Hepatocyte (in vitro differentiated cells): ENCODE results near the gene PSMD8. TPM values are rescaled to one million over a fixed set of nuclear protein-coding genes. Genes with fewer than 3 reads are reported as not detected.

Experiments used
- DNase-seq: peaks from one replicate; pipeline ENCODE4 v3.0.0-alpha.2; 2016; ENCODE audit warnings: low spot score
- H2AFZ ChIP-seq: fragments of 200-600 bp; sonication (generic); 2 replicates; pipeline ENCODE4 v1.6.0; 2016; ENCODE audit warnings: antibody characterized with exemption, mild to moderate bottlenecking
- H3K27ac ChIP-seq: fragments of 200-600 bp; sonication (generic); 2 replicates; pipeline ENCODE4 v1.5.1; 2016; ENCODE audit warnings: mild to moderate bottlenecking
- H3K27me3 ChIP-seq: fragments of 200-600 bp; sonication (generic); 2 replicates; pipeline ENCODE4 v1.6.1; 2016
- H3K36me3 ChIP-seq: fragments of 200-600 bp; sonication (generic); replicated peaks from 2 replicates; pipeline ENCODE4 v1.5.1; 2016; ENCODE audit warnings: low read depth; ENCODE audit not compliant: insufficient read depth
- H3K4me1 ChIP-seq: fragments of 200-600 bp; sonication (generic); 2 replicates; pipeline ENCODE4 v1.5.1; 2016; ENCODE audit warnings: mild to moderate bottlenecking, moderate library complexity; ENCODE audit not compliant: insufficient read depth
- H3K4me2 ChIP-seq: fragments of 200-600 bp; sonication (generic); 2 replicates; pipeline ENCODE4 v1.6.0; 2016
- H3K4me3 ChIP-seq: fragments of 200-600 bp; sonication (generic); 2 replicates; pipeline ENCODE4 v1.5.1; 2016; ENCODE audit warnings: mild to moderate bottlenecking
- H3K79me2 ChIP-seq: fragments of 200-600 bp; sonication (generic); 2 replicates; pipeline ENCODE4 v1.6.0; 2017; ENCODE audit warnings: mild to moderate bottlenecking
- H3K9me2 ChIP-seq: fragments of 200-600 bp; sonication (generic); replicated peaks from 2 replicates; pipeline ENCODE4 v1.6.0; 2017; ENCODE audit warnings: mild to moderate bottlenecking; ENCODE audit not compliant: insufficient read depth
- H3K9me3 ChIP-seq: fragments of 200-600 bp; sonication (generic); 2 replicates; pipeline ENCODE4 v1.5.1; 2016; ENCODE audit warnings: low read depth, mild to moderate bottlenecking
- H4K20me1 ChIP-seq: fragments of 200-600 bp; sonication (generic); 2 replicates; pipeline ENCODE4 v1.6.0; 2016; ENCODE audit warnings: mild to moderate bottlenecking; ENCODE audit not compliant: insufficient read depth, poor library complexity, severe bottlenecking
- EZH2 ChIP-seq: fragments of 200-600 bp; sonication (generic); IDR thresholded peaks from 2 replicates; pipeline ENCODE4 v1.6.1; 2016; ENCODE audit warnings: antibody characterized with exemption, mild to moderate bottlenecking, borderline replicate concordance
- EZH2phosphoT487 ChIP-seq: fragments of 200-600 bp; sonication (generic); IDR thresholded peaks from one replicate; pipeline ENCODE4 v1.6.1; 2018; ENCODE audit warnings: antibody characterized with exemption, mild to moderate bottlenecking, low read depth, moderate library complexity; ENCODE audit not compliant: unreplicated experiment, severe bottlenecking
- WGBS: methylation state at CpG from one replicate; pipeline ENCODE4 v1.1.6; 2016; ENCODE audit warnings: low lambda C conversion rate; ENCODE audit errors: missing lambda C conversion rate; 5-methylcytosine and 5-hydroxymethylcytosine counted together
- polyA plus RNA-seq: library from polyadenylated mRNA; unstranded; fragments of >200 nt; fragmentation: Nextera tagmentation; extraction: Ambion mirVana; gene quantifications from 2 replicates; pipeline ENCODE4 v1.2.1, GENCODE V29; 2016
- total RNA-seq: library from RNA; depleted of rRNA; stranded (reverse); fragments of >200 nt; gene quantifications from 2 replicates; pipeline ENCODE4 v1.2.3, GENCODE V29; 2014
- TF ChIP-seq, protein P1 (sequence below): fragments of 200-600 bp; sonication (generic); IDR thresholded peaks from 2 replicates; pipeline ENCODE4 v1.5.1; 2016; ENCODE audit warnings: antibody characterized with exemption, mild to moderate bottlenecking; ENCODE audit not compliant: poor library complexity

Gene PSMD8
- total and polyA plus RNA-seq, 2 experiments from 2014 or later: 250 to 278 TPM

DNA sequence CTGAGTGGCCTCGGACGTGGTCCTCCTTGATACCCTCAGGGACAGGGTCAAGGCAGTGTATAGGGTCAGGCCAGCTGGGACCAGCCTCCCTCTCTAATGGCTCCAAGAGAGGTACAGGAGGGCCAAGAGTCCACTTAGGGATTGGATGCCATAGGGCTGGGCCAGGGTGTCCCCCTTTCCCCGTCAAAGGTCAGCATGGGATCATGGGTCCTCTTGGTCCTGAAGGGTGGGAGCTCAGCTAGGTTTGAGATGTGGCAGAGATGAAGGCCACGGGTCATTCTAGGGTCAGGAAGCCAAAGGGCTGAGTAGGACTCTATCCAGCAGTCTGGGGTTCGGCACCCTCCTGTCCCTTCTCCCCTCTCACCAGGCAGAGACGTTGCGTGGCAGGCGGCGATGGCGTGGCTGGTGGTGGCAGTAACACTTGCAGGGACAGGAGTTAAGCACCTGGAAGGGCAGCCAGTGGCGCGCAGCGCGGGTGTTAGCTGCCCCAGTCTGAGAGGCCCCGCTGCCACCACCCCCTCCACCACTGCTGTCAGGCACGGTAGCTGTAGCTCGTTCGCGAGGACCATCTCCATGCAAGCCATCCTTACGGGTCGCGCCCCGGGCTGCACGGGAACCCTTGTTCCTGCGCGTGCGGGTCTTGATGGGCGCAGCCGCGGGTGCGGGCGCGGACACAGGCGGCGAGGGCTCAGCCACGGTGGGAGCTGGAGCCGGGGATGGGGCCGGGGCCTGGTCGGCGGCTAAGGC, 10.9 kb downstream of the PSMD8 start:
- TF ChIP-seq EZH2phosphoT487 (no peak), EZH2 (no peak)
- TF ChIP-seq, protein P1, sequence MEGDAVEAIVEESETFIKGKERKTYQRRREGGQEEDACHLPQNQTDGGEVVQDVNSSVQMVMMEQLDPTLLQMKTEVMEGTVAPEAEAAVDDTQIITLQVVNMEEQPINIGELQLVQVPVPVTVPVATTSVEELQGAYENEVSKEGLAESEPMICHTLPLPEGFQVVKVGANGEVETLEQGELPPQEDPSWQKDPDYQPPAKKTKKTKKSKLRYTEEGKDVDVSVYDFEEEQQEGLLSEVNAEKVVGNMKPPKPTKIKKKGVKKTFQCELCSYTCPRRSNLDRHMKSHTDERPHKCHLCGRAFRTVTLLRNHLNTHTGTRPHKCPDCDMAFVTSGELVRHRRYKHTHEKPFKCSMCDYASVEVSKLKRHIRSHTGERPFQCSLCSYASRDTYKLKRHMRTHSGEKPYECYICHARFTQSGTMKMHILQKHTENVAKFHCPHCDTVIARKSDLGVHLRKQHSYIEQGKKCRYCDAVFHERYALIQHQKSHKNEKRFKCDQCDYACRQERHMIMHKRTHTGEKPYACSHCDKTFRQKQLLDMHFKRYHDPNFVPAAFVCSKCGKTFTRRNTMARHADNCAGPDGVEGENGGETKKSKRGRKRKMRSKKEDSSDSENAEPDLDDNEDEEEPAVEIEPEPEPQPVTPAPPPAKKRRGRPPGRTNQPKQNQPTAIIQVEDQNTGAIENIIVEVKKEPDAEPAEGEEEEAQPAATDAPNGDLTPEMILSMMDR: no peak
- Histone ChIP-seq H3K79me2 (no peaks in the 10 kb centered on the region), H3K9me3 (no peaks in the 10 kb centered on the region), H3K36me3 (no peaks in the 10 kb centered on the region), H3K27me3 (no peaks in the 10 kb centered on the region), H3K4me1 (peaks cover 12% of the 10 kb centered on the region), H3K4me3 (no peak overlapping the region), H3K9me2 (no peaks in the 10 kb centered on the region), H3K27ac (no peak overlapping the region), H3K4me2 (no peak overlapping the region), H4K20me1 (no peaks in the 10 kb centered on the region), H2AFZ (no peak overlapping the region)
- no peak for DNase-seq
- WGBS: 90% methylated on average over 32 of the region's 40 CpGs

DNA sequence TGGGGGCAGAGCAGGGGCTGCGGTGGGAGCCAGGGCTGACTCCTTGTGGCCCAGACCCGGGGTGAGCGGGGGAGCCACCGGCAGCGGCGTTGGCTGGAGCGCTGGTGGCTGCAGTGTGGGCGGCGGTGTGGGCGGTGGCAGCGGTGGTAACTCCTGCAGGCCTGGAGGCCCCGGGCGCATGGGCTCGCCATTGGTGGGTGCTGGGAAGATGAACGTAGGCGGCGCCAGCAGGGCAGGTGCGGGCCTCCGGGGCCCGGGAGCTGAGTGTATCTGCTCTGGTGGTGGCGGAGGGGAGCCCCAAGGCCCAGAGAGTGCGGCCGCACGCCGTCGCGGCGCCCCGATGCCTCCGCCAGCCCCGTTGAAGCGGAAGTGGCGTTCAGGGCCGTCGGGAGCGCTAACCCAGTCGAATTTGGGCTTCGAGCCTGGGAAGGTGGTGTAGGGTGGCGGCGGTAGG, 11.5 kb downstream of the PSMD8 start:
- peak overlapping the region; percentile 94 for H3K4me2 ChIP-seq
- no peaks in the 10 kb centered on the region for H3K36me3 ChIP-seq
- 73% methylated on average over 37 of the region's 40 CpGs for WGBS
- no peak for DNase-seq
- H3K79me2 ChIP-seq: no peaks in the 10 kb centered on the region
- H2AFZ ChIP-seq: no peak overlapping the region
- H3K9me3 ChIP-seq: no peaks in the 10 kb centered on the region
- H3K9me2 ChIP-seq: no peaks in the 10 kb centered on the region
- no peaks in the 10 kb centered on the region for H4K20me1 ChIP-seq
- no peak overlapping the region for H3K27ac ChIP-seq
- H3K4me1 ChIP-seq: peaks cover 12% of the 10 kb centered on the region
- TF ChIP-seq EZH2: no peak
- TF ChIP-seq, protein P1: no peak
- no peak for TF ChIP-seq EZH2phosphoT487
- H3K27me3 ChIP-seq: no peaks in the 10 kb centered on the region
- H3K4me3 ChIP-seq: no peak overlapping the region

DNA sequence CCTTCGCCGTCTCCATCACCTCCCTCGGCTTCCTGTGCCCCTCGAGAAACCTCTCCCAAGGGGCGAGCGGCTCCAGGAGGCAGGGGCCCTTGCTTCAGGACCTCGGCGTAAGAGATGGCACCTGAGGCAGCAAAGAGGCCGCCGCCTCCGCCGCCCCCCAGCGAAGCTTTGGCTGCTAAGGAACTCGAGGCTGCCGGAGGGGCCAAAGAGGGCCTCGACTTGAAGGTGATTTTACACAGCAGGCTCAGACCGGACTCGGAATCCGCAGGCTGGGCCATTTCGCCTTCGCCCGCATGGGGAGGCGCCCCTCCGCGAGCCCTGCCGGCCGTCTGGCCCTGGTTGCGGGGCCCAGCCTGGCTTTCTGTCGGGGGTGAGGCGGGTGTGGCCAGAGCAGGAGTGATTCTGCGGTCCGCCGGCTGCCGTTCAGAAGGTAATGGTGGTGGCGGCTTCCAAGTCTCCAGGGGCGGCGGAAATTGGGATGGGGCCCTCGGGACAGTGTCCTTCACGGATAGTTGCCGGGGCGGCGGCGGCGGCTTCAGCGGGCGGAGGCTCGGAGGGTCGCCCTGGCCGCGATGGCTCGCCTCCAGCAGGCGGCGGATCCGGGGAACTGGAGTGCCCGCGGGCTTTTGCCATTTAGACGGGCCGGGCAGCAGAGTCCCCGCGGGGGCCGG, 12.1 kb downstream of the PSMD8 start:
- peak; percentile 26 for DNase-seq
- H4K20me1 ChIP-seq: no peaks in the 10 kb centered on the region
- H3K4me2 ChIP-seq: peak overlapping the region; percentile 94
- WGBS: 66% methylated on average over 50 of the region's 61 CpGs
- H2AFZ ChIP-seq: no peak overlapping the region
- H3K79me2 ChIP-seq: no peaks in the 10 kb centered on the region
- peaks cover 12% of the 10 kb centered on the region for H3K4me1 ChIP-seq
- H3K27ac ChIP-seq: no peak overlapping the region
- H3K27me3 ChIP-seq: no peaks in the 10 kb centered on the region
- H3K9me3 ChIP-seq: no peaks in the 10 kb centered on the region
- H3K36me3 ChIP-seq: no peaks in the 10 kb centered on the region
- no peak for TF ChIP-seq EZH2phosphoT487
- TF ChIP-seq, protein P1: no peak
- TF ChIP-seq EZH2: no peak
- no peaks in the 10 kb centered on the region for H3K9me2 ChIP-seq
- no peak overlapping the region for H3K4me3 ChIP-seq
